Measurements from ENCODE around the gene DRC3. TPM values are rescaled to one million over a fixed set of nuclear protein-coding genes. Genes with fewer than 3 reads are reported as not detected.

Gene DRC3
- total RNA-seq, 1 donor from 2014 or later = 0.74 TPM

- DNase-seq (ENCODE audit: extremely low spot score in 2 of 2) = no peak
- intact Hi-C loops (cut with DNase I) = loop anchor here (5.0 kb wide), 1 partner anchor 357 kb away; the partner anchor contains the start of gene RAI1
- Histone ChIP-seq H3K4me3 (peak overlapping the region; percentile 87 to 90), H3K27me3 (no peaks in the 10 kb centered on the region), H3K9me3 (no peaks in the 10 kb centered on the region), H3K4me1 (peaks cover 40% of the 10 kb centered on the region), H3K27ac (peak overlapping the region; percentile 88), H3K36me3 (peaks cover 0 to under 1% of the 10 kb centered on the region in 2 donors)
- no peak for TF ChIP-seq POLR2AphosphoS5 (IDR thresholded peaks at IDR 0.05; ENCODE audit: insufficient read depth in 1 of 2, low read depth in 1 of 2)
- no peak for TF ChIP-seq POLR2A (IDR thresholded peaks at IDR 0.05)
- no peak for TF ChIP-seq CTCF (IDR thresholded peaks at IDR 0.05)
These were observed 67.0 kb downstream of the DRC3 start for GRCh38 chr17:18039535-18040260.

- DNase-seq (ENCODE audit: extremely low spot score in 2 of 2) = no peak
- intact Hi-C loops (cut with DNase I) = no loop called here
- peaks cover 40% of the 10 kb centered on the region for H3K4me1 ChIP-seq
- H3K36me3 ChIP-seq = peaks cover 0 to 5% of the 10 kb centered on the region in 2 donors
- peak overlapping the region; percentile 88 for H3K27ac ChIP-seq
- no peaks in the 10 kb centered on the region for H3K9me3 ChIP-seq
- TF ChIP-seq CTCF (IDR thresholded peaks at IDR 0.05) (no peak), POLR2AphosphoS5 (IDR thresholded peaks at IDR 0.05; ENCODE audit: insufficient read depth in 1 of 2, low read depth in 1 of 2) (no peak), POLR2A (IDR thresholded peaks at IDR 0.05) (no peak)
- no peaks in the 10 kb centered on the region for H3K27me3 ChIP-seq
- H3K4me3 ChIP-seq = peak overlapping the region; percentile 87 to 90
These were observed 67.7 kb downstream of the DRC3 start for GRCh38 chr17:18040261-18040858.

DNA sequence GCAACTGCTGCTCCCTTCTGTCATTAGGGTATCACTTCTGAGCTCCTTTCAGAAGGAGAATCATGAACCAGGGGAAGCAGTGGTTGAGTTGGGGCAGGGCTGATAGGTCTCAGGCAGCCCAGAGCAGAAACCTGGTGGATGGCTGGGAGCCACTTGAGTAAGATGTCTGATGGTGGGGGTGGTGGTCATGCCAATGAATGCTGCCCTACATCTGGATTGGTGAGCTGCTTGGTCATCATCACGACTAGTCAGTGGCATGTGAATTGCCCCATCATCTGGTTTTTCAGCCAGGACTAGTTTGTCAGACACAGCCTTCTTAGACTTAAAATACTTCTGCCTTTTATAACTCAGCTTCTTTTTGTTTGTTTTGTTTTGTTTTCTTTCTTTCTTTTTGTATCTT is 69.1 kb downstream of the DRC3 start:
- Histone ChIP-seq H3K9me3 (no peaks in the 10 kb centered on the region), H3K4me3 (no peak overlapping the region), H3K27ac (no peak overlapping the region), H3K36me3 (peaks cover 0 to 8% of the 10 kb centered on the region in 2 donors), H3K4me1 (peaks cover 40% of the 10 kb centered on the region), H3K27me3 (no peaks in the 10 kb centered on the region)
- no peak for DNase-seq (ENCODE audit: extremely low spot score in 2 of 2)
- intact Hi-C loops (cut with DNase I) = no loop called here
- TF ChIP-seq POLR2AphosphoS5 (IDR thresholded peaks at IDR 0.05; ENCODE audit: insufficient read depth in 1 of 2, low read depth in 1 of 2) (peak in 1 of 2 donors; percentile 18), CTCF (IDR thresholded peaks at IDR 0.05) (no peak), POLR2A (IDR thresholded peaks at IDR 0.05) (no peak)

DNA sequence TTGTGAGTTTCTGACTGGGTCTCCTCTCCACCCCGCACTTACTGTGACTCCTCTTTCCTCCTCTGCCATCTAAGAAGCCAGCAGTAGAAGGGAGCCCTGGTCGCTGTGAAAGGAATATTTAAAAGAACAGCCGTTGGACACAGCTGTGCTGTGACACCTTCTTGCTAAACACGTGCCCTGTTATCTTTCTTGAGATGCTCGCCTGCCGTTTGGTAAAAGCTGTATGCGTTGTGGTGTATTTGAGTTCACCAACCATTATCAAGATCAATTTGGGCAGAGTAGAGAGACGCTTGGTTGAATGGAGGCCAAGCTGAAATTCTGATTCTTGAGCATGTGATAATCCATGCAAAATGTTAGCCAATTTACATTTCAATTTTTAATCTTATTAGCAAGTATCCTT is 70.3 kb downstream of the DRC3 start:
- intact Hi-C loops (cut with DNase I) = no loop called here
- no peaks in the 10 kb centered on the region for H3K9me3 ChIP-seq
- TF ChIP-seq POLR2A (IDR thresholded peaks at IDR 0.05) = no peak
- no peak for TF ChIP-seq POLR2AphosphoS5 (IDR thresholded peaks at IDR 0.05; ENCODE audit: insufficient read depth in 1 of 2, low read depth in 1 of 2)
- no peak for TF ChIP-seq CTCF (IDR thresholded peaks at IDR 0.05)
- H3K4me1 ChIP-seq = peaks cover 28% of the 10 kb centered on the region
- no peak overlapping the region for H3K4me3 ChIP-seq
- no peak overlapping the region for H3K27ac ChIP-seq
- no peaks in the 10 kb centered on the region for H3K27me3 ChIP-seq
- no peak for DNase-seq (ENCODE audit: extremely low spot score in 2 of 2)
- H3K36me3 ChIP-seq = peaks cover 0 to 15% of the 10 kb centered on the region in 2 donors

DNA sequence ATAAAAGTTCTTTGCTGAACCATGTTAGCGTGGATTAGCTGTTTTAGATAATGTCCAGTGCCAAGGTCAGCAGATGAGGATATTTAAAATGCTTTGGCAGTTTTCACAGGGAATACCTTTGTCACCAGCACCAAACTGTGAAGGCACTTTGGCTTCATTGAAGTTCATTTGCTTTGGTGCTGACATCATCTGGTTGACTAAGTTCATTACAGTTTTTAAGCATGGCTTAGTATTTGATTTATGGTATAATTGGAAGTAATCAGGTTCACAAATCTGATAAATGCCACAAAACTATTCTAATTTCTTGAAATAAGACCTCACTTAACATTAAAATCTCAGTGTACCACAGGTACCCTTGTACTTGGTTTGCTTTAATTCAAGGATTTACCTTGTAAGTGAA is 70.8 kb downstream of the DRC3 start:
- Histone ChIP-seq H3K9me3 (no peaks in the 10 kb centered on the region), H3K4me1 (peaks cover 23% of the 10 kb centered on the region), H3K27me3 (no peaks in the 10 kb centered on the region), H3K36me3 (peaks cover 0 to 15% of the 10 kb centered on the region in 2 donors), H3K4me3 (no peak overlapping the region), H3K27ac (no peak overlapping the region)
- intact Hi-C loops (cut with DNase I) = no loop called here
- no peak for DNase-seq (ENCODE audit: extremely low spot score in 2 of 2)
- TF ChIP-seq CTCF (IDR thresholded peaks at IDR 0.05) (no peak), POLR2A (IDR thresholded peaks at IDR 0.05) (no peak), POLR2AphosphoS5 (IDR thresholded peaks at IDR 0.05; ENCODE audit: insufficient read depth in 1 of 2, low read depth in 1 of 2) (no peak)

Measured in vagina (tissue), 2 donors.